ENCODE results near the gene DMD.

Gene DMD

GRCh38 chrX:32185160-32185559, 1026.2 kb downstream of the DMD start:
- no peak for TF ChIP-seq CTCF (conservative IDR thresholded peaks at IDR 0.05; ENCODE audit: control insufficient read depth, insufficient read depth, low read depth, low read length)
- no peak for DNase-seq (ENCODE audit: low read depth)
- H3K4me3 ChIP-seq (ENCODE audit: control insufficient read depth, low read depth, low read length): no peak overlapping the region

GRCh38 chrX:32183066-32183465, 1028.3 kb downstream of the DMD start:
- H3K4me3 ChIP-seq (ENCODE audit: control insufficient read depth, low read depth, low read length): no peak overlapping the region
- DNase-seq (ENCODE audit: low read depth): no peak
- TF ChIP-seq CTCF (conservative IDR thresholded peaks at IDR 0.05; ENCODE audit: control insufficient read depth, insufficient read depth, low read depth, low read length): no peak

- no peak for DNase-seq (ENCODE audit: low read depth)
- no peak for TF ChIP-seq CTCF (conservative IDR thresholded peaks at IDR 0.05; ENCODE audit: control insufficient read depth, insufficient read depth, low read depth, low read length)
- no peak overlapping the region for H3K4me3 ChIP-seq (ENCODE audit: control insufficient read depth, low read depth, low read length)
Measured at GRCh38 chrX:32176510-32176909, 1034.8 kb downstream of the DMD start.

- H3K4me3 ChIP-seq (ENCODE audit: control insufficient read depth, low read depth, low read length): no peak overlapping the region
- TF ChIP-seq CTCF (conservative IDR thresholded peaks at IDR 0.05; ENCODE audit: control insufficient read depth, insufficient read depth, low read depth, low read length): no peak
- no peak for DNase-seq (ENCODE audit: low read depth)
Measured at GRCh38 chrX:32170481-32170880, 1040.9 kb downstream of the DMD start.

GRCh38 chrX:32155044-32155638, 1056.2 kb downstream of the DMD start:
- TF ChIP-seq CTCF (conservative IDR thresholded peaks at IDR 0.05; ENCODE audit: control insufficient read depth, insufficient read depth, low read depth, low read length): no peak
- no peak overlapping the region for H3K4me3 ChIP-seq (ENCODE audit: control insufficient read depth, low read depth, low read length)
- no peak for DNase-seq (ENCODE audit: low read depth)

GRCh38 chrX:32153585-32153984, 1057.8 kb downstream of the DMD start:
- H3K4me3 ChIP-seq (ENCODE audit: control insufficient read depth, low read depth, low read length): no peak overlapping the region
- no peak for DNase-seq (ENCODE audit: low read depth)
- no peak for TF ChIP-seq CTCF (conservative IDR thresholded peaks at IDR 0.05; ENCODE audit: control insufficient read depth, insufficient read depth, low read depth, low read length)

GRCh38 chrX:32150141-32150540, 1061.2 kb downstream of the DMD start:
- no peak overlapping the region for H3K4me3 ChIP-seq (ENCODE audit: control insufficient read depth, low read depth, low read length)
- DNase-seq (ENCODE audit: low read depth): no peak
- TF ChIP-seq CTCF (conservative IDR thresholded peaks at IDR 0.05; ENCODE audit: control insufficient read depth, insufficient read depth, low read depth, low read length): no peak

All from fibroblast of mammary gland (primary cell).